NCI-H1105 treated with DMSO at 0.1 percent for 48 hours (cell line): ENCODE results near the gene CDC45.
"Not testable (repeated sequence)": the region's sequence is repeated elsewhere in the genome, so short reads cannot be mapped to it uniquely, and the experiment has no call there.

Source experiments
- DNase-seq: peaks from one replicate; lab custom pipeline; 2025; lab: John Stamatoyannopoulos, UW

The CDC45 gene

GRCh38 chr22:19479355-19480172, at the start of gene CDC45:
TSS of gene CDC45 (plus strand) at chr22:19479920. CDS start at chr22:19479969, 49 bp downstream.
- peak; percentile 97 for DNase-seq

GRCh38 chr22:19429950-19430889, 49.5 kb upstream of the CDC45 start:
- DNase-seq, result no peak

GRCh38 chr22:19430890-19431541, 48.7 kb upstream of the CDC45 start:
- DNase-seq, result peak; percentile 1

GRCh38 chr22:19431649-19432132, 48.0 kb upstream of the CDC45 start, which contains the start of gene HIRA:
TSS of gene HIRA (minus strand) at chr22:19431733. CDS start at chr22:19431476, 257 bp downstream.
- peak; percentile 47 for DNase-seq

DNA sequence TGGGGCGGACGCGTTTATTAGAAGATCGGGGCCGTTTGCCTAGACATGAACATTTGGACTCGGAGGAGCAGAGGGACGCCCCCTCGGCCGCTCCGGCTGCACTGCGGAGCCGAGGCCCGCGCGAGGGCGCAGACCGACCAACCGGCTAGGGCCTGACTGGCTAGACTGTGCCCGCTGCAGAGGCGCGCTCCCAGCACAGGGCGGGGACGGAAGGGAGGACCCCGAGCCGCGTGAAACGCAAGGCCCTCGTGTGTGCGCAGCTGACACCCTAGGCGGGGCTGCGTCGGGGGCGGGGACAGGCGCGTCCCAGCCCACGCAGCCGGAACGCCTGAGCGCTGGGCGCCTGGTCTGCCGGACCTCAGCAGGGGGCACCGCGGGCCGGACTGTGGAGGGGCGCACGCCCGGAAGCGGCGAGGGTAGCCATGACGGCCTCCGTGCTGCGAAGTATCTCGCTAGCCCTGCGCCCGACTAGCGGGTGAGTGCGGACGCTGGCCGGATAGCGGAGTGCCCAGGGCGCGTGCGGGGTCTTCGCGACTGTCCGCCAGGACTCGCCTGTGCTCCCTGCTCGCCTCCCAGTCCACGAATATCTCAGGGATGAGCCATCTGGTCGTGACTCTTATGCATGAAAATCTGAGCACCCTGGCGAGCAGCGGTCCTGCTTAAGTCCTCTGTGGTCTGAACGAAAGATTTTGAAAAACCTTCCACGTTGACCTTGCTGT, 47.4 kb upstream of the CDC45 start, which contains the start of gene MRPL40:
Gene MRPL40, plus strand, starts transcription at position 413 of the 719 bp plus-strand sequence. Its CDS starts 10 bp downstream, at position 423.
- peak; percentile 87 for DNase-seq

- DNase-seq, result no peak
Measured at GRCh38 chr22:19434401-19434800, 45.3 kb upstream of the CDC45 start.

GRCh38 chr22:19434829-19435580, 44.7 kb upstream of the CDC45 start:
- no peak for DNase-seq

- not testable (repeated sequence) for DNase-seq
Measured at GRCh38 chr22:19436444-19437161, 43.1 kb upstream of the CDC45 start.

- no peak for DNase-seq
Measured at GRCh38 chr22:19438298-19438697, 41.4 kb upstream of the CDC45 start.

DNA sequence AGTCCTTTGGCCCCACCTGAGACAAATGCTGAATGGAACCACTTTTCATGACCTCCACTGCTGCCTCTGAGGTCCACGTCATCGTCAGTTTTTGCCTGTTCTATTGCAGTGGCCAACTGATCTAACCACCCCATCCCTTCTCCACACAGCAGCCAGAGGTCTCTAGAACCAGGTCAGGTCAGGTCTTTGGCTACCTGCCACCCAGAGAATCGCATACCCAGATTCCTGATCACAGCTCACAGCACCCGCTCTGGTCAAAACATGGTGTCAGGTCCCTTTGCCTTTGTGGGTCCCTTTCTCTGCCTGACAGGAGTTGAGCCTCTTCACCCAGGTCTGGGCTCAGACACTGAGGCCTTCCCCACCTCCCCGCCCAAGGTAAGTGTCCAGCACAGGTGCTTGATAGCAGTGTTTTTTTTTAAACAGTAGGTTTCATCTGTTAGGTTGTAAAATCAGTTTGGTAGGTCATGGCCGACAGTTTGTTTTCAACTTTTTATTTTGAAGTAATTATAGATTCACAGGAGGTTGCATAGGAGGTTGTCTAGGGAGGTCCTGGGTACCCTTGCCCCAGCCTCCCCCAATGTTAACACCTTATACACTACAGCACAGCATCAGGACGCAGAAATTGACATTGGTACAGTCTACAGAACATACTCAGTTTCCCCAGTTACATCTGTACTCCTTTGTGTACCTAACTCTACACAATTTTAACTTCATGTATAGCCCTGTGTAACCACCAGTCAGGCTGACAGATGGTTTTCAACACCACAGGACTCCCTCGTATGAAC, 39.1 kb upstream of the CDC45 start:
- no peak for DNase-seq

DNA sequence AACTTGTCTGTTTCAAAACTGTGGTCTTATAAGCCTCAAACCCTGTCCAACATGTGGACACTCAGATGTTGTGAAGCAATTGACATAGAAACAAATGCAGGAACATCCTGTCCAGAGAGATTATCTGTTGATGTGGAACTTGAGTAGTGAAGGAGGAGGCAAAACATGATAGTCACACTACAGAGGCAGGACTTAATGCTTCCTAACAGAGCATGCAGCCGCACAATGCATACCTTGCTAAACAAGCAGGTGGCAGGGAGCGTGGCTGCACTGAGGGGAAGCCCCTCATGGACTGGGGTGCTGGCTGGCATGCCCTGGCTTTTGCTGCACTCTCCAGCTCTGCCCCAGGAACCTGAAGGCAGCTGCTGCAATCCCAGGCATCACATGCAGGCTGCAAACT, 37.6 kb upstream of the CDC45 start:
- DNase-seq, result no peak

DNA sequence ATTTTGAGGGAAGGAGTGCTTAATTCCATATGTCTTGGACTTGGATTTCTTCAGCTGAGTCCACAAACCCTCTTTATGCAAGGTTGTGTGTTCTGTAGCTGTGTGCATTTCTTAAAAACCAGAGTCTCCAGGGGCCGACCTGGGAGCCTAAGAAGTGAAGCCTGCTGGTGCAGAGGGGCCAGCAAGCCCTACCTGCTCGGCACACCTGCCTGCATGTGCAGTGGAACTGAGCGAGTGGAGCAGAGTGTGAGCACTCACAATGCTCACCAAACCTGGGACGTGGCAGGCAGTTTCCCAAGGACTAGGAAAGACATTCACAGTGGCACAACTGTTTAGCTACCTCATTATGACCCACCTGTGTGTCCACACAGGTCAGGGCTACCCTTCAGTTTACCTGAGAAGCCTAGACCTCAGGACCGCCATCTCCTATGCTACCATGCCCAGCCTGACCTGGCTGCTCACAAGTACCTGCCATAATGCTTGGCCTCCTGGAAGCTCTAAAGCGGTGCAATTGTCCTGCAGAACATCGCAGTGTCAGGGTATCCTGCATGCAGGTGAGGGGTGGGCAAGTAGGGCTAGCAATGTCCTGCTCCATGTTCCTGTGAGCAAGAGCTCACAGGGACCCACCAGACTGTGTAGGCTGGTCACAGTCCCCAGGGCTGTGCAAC, 36.0 kb upstream of the CDC45 start:
- DNase-seq, result no peak

- DNase-seq, result not testable (repeated sequence)
Measured at GRCh38 chr22:19445279-19445982, 34.3 kb upstream of the CDC45 start.

GRCh38 chr22:19446603-19447329, 33.0 kb upstream of the CDC45 start:
- DNase-seq, result no peak

GRCh38 chr22:19447330-19448075, 32.2 kb upstream of the CDC45 start, which contains the start of gene C22orf39:
TSS of gene C22orf39 (minus strand) at chr22:19447711. CDS start at chr22:19447688, 23 bp downstream.
- DNase-seq, result peak; percentile 97

DNA sequence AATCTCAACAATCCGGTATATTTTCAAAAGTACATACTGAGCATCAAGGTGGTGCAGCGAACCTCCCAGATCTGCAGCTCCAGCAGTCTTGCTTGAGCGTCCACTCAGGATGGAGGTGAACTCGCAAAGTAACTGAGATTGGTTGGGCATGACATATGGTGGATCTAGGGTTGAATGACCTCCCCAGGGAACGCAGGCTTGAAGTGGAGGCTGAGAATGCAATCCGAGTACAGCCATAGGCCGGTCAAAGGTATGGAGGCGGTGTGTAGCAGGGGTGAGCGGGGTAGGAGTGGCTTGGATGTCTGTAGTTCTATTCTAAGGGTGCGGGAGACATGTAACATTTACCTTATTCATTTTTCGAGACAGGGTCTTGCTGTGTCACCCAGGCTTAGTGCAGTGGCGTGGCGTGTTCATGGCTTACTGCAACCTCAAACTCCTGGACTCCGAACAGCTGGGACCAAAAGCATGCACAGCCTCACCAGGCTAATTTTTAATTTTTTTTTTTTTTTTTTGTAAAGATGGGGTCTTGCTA, 31.6 kb upstream of the CDC45 start:
- peak; percentile 71 for DNase-seq
